ENCODE results near the gene CAMK2G.

CAMK2G gene

GRCh38 chr10:73915206-73915851 is 41.0 kb upstream of the CAMK2G start:
- Histone ChIP-seq H3K27ac (ENCODE audit: low read depth, low read length) (no peak overlapping the region), H4K20me1 (ENCODE audit: low read depth, low read length) (no peaks in the 10 kb centered on the region), H2AFZ (ENCODE audit: low read depth, low read length, severe bottlenecking) (no peak overlapping the region), H3K4me2 (ENCODE audit: low read depth, low read length, poor library complexity, severe bottlenecking) (no peak overlapping the region), H3K9me2 (replicated peaks; ENCODE audit: insufficient read depth, low read length) (no peaks in the 10 kb centered on the region), H3K27me3 (ENCODE audit: low read length) (no peaks in the 10 kb centered on the region), H3K9ac (ENCODE audit: low read length) (no peak overlapping the region), H3F3A (ENCODE audit: insufficient read depth) (no peaks in the 10 kb centered on the region), H3K36me3 (ENCODE audit: low read length) (no peaks in the 10 kb centered on the region), H3K9me3 (ENCODE audit: insufficient read depth, low read length) (no peaks in the 10 kb centered on the region), H3K79me2 (ENCODE audit: insufficient read depth, low read length) (no peaks in the 10 kb centered on the region), H3K4me3 (ENCODE audit: insufficient read depth, low read length, poor library complexity, severe bottlenecking) (no peak overlapping the region)
- no peak for TF ChIP-seq CTCF (IDR thresholded peaks at IDR 0.05; ENCODE audit: insufficient read depth, low read length, poor library complexity, severe bottlenecking)
- TF ChIP-seq EZH2phosphoT487 (conservative IDR thresholded peaks at IDR 0.05; ENCODE audit: low read length) = no peak

GRCh38 chr10:73914036-73914435 is 39.7 kb upstream of the CAMK2G start:
- no peak overlapping the region for H3K9ac ChIP-seq (ENCODE audit: low read length)
- no peak overlapping the region for H3K4me3 ChIP-seq (ENCODE audit: insufficient read depth, low read length, poor library complexity, severe bottlenecking)
- H3K27ac ChIP-seq (ENCODE audit: low read depth, low read length) = no peak overlapping the region
- TF ChIP-seq CTCF (IDR thresholded peaks at IDR 0.05; ENCODE audit: insufficient read depth, low read length, poor library complexity, severe bottlenecking) (no peak), EZH2phosphoT487 (conservative IDR thresholded peaks at IDR 0.05; ENCODE audit: low read length) (no peak)
- H3K4me2 ChIP-seq (ENCODE audit: low read depth, low read length, poor library complexity, severe bottlenecking) = no peak overlapping the region
- no peaks in the 10 kb centered on the region for H3F3A ChIP-seq (ENCODE audit: insufficient read depth)
- H3K79me2 ChIP-seq (ENCODE audit: insufficient read depth, low read length) = no peaks in the 10 kb centered on the region
- H2AFZ ChIP-seq (ENCODE audit: low read depth, low read length, severe bottlenecking) = no peak overlapping the region
- no peaks in the 10 kb centered on the region for H3K27me3 ChIP-seq (ENCODE audit: low read length)
- no peaks in the 10 kb centered on the region for H4K20me1 ChIP-seq (ENCODE audit: low read depth, low read length)
- H3K9me2 ChIP-seq (replicated peaks; ENCODE audit: insufficient read depth, low read length) = no peaks in the 10 kb centered on the region
- no peaks in the 10 kb centered on the region for H3K9me3 ChIP-seq (ENCODE audit: insufficient read depth, low read length)
- no peaks in the 10 kb centered on the region for H3K36me3 ChIP-seq (ENCODE audit: low read length)

- no peaks in the 10 kb centered on the region for H3K9me3 ChIP-seq (ENCODE audit: insufficient read depth, low read length)
- peak overlapping the region; percentile 43 for H3K4me3 ChIP-seq (ENCODE audit: insufficient read depth, low read length, poor library complexity, severe bottlenecking)
- no peaks in the 10 kb centered on the region for H3K36me3 ChIP-seq (ENCODE audit: low read length)
- no peaks in the 10 kb centered on the region for H3K79me2 ChIP-seq (ENCODE audit: insufficient read depth, low read length)
- H3K27me3 ChIP-seq (ENCODE audit: low read length) = no peaks in the 10 kb centered on the region
- peak overlapping the region; percentile 80 for H3K4me2 ChIP-seq (ENCODE audit: low read depth, low read length, poor library complexity, severe bottlenecking)
- H3K9me2 ChIP-seq (replicated peaks; ENCODE audit: insufficient read depth, low read length) = no peaks in the 10 kb centered on the region
- H3K27ac ChIP-seq (ENCODE audit: low read depth, low read length) = no peak overlapping the region
- peak overlapping the region; percentile 84 for H2AFZ ChIP-seq (ENCODE audit: low read depth, low read length, severe bottlenecking)
- H3F3A ChIP-seq (ENCODE audit: insufficient read depth) = no peaks in the 10 kb centered on the region
- no peaks in the 10 kb centered on the region for H4K20me1 ChIP-seq (ENCODE audit: low read depth, low read length)
- H3K9ac ChIP-seq (ENCODE audit: low read length) = peak overlapping the region; percentile 51
- TF ChIP-seq EZH2phosphoT487 (conservative IDR thresholded peaks at IDR 0.05; ENCODE audit: low read length) (no peak), CTCF (IDR thresholded peaks at IDR 0.05; ENCODE audit: insufficient read depth, low read length, poor library complexity, severe bottlenecking) (no peak)
Measured at GRCh38 chr10:73911553-73912004, 37.2 kb upstream of the CAMK2G start.

Data from SU-DHL-6 (cell line).